Body of pancreas (tissue), 4 donors: ENCODE data around the gene ATP11A. TPM values are rescaled to one million over a fixed set of nuclear protein-coding genes. Genes with fewer than 3 reads are reported as not detected.
"Not testable (repeated sequence)": the region's sequence is repeated elsewhere in the genome, so short reads cannot be mapped to it uniquely, and the experiment has no call there.

Experiments used
- ATAC-seq: fragments of 150-250 bp; one replicate; pipeline ENCODE4 v1.9.1; 2016
- DNase-seq, 4 donors: peaks; one replicate each; pipeline ENCODE4 v3.0.0-alpha.2; 2019
- H3K27ac ChIP-seq, 4 donors: fragments of 200-600 bp; sonication (generic); 1 replicate in 3 of 4; 2 replicates in 1 of 4; pipeline versions ENCODE4 v1.5.1 to v1.6.1; 2016 to 2019; ENCODE audit warnings: mild to moderate bottlenecking in 1 of 4, mixed read lengths in 1 of 4, moderate library complexity in 1 of 4
- H3K27me3 ChIP-seq, 2 donors: fragments of 200-600 bp; sonication (generic); one replicate each; pipeline ENCODE4 v1.6.0; 2016; ENCODE audit warnings: mild to moderate bottlenecking in 1 of 2
- H3K36me3 ChIP-seq, 2 donors: fragments of 200-600 bp; sonication (generic); replicated peaks in 1 of 2; 2 replicates each; pipeline ENCODE4 v1.5.1; 2016; ENCODE audit warnings: low read depth in 2 of 2; ENCODE audit not compliant: insufficient read depth in 1 of 2
- H3K4me1 ChIP-seq: fragments of 200-600 bp; sonication (generic); one replicate; pipeline ENCODE4 v1.6.0; 2016
- H3K4me3 ChIP-seq, 2 donors: fragments of 200-600 bp; sonication (generic); 1 replicate in 1 of 2; 2 replicates in 1 of 2; pipeline ENCODE4 v1.5.1; 2016 to 2019
- H3K9me3 ChIP-seq, 3 donors: fragments of 200-600 bp; sonication (generic); 1 replicate in 2 of 3; 2 replicates in 1 of 3; pipeline ENCODE4 v1.5.1; 2016
- POLR2A ChIP-seq, 3 donors: fragments of 450-650 bp; IDR thresholded peaks; one replicate each; pipeline ENCODE4 v1.6.1; 2016; ENCODE audit warnings: antibody characterized with exemption in 3 of 3, mild to moderate bottlenecking in 2 of 3
- WGBS, 2 donors: methylation state at CpG; one replicate each; pipeline ENCODE4 v1.1.5; 2017; 5-methylcytosine and 5-hydroxymethylcytosine counted together
- intact Hi-C: fragments of 100-400 bp; cut with DNase I; formaldehyde crosslinking; loops from one replicate; pipeline ENCODE4 v1.15.1; 2023
- total RNA-seq, 2 donors: library from RNA; depleted of rRNA; stranded (reverse); fragments of >200 nt; gene quantifications; one replicate each; pipeline ENCODE4 v1.1.0, GENCODE V29; 2016
- TF ChIP-seq, protein P1 (sequence below), 7 experiments: fragments of 450-650 bp in 4 of 7; fragments of 200-600 bp in 3 of 7; sonication (generic) in 3 of 7; IDR thresholded peaks; one replicate each; pipeline ENCODE4 v1.5.1; 2016 to 2019; ENCODE audit warnings: antibody characterized with exemption in 7 of 7

ATP11A gene
- total RNA-seq, 2 donors from 2014 or later, result 24.1 to 33.9 TPM

GRCh38 chr13:112800057-112800456, 110.2 kb downstream of the ATP11A start:
- 88 to 100% methylated on average over 1 of the region's 1 CpG for WGBS, 2 donors
- no peak overlapping the region for H3K27ac ChIP-seq
- intact Hi-C loops, result no loop called here
- ATAC-seq (no peak), DNase-seq (no peak)
- TF ChIP-seq, protein P1, sequence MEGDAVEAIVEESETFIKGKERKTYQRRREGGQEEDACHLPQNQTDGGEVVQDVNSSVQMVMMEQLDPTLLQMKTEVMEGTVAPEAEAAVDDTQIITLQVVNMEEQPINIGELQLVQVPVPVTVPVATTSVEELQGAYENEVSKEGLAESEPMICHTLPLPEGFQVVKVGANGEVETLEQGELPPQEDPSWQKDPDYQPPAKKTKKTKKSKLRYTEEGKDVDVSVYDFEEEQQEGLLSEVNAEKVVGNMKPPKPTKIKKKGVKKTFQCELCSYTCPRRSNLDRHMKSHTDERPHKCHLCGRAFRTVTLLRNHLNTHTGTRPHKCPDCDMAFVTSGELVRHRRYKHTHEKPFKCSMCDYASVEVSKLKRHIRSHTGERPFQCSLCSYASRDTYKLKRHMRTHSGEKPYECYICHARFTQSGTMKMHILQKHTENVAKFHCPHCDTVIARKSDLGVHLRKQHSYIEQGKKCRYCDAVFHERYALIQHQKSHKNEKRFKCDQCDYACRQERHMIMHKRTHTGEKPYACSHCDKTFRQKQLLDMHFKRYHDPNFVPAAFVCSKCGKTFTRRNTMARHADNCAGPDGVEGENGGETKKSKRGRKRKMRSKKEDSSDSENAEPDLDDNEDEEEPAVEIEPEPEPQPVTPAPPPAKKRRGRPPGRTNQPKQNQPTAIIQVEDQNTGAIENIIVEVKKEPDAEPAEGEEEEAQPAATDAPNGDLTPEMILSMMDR (IDR thresholded peaks at IDR 0.05), result no peak
- TF ChIP-seq POLR2A (IDR thresholded peaks at IDR 0.05), result no peak
- no peaks in the 10 kb centered on the region for H3K36me3 ChIP-seq
- H3K4me1 ChIP-seq, result no peaks in the 10 kb centered on the region
- no peaks in the 10 kb centered on the region for H3K9me3 ChIP-seq
- H3K4me3 ChIP-seq, result no peak overlapping the region
- no peaks in the 10 kb centered on the region for H3K27me3 ChIP-seq

DNA sequence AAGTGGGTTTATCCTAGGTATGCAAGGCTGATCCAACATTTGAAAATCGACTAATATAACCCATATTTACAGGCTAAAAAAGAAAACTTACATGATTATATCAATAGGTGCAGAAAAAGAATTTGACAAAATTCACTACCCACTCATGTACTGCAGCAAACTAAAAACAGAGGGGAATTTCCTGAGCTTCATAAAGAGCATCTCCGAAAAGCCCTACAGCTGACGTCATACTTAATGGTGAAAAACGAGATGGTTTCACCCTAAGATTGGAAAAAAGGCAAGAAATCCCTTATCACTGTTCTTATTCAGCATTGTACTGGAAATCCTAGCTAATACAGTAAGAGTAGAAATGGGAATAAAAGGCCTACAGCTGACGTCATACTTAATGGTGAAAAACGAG, 111.0 kb downstream of the ATP11A start:
- H3K4me3 ChIP-seq, H3K36me3 ChIP-seq, H3K27me3 ChIP-seq, H3K4me1 ChIP-seq, ATAC-seq, intact Hi-C loops, H3K9me3 ChIP-seq, DNase-seq, H3K27ac ChIP-seq: not testable (repeated sequence)
- WGBS, 2 donors, result 86 to 95% methylated on average over 6 of the region's 6 CpGs

GRCh38 chr13:112802802-112803195, 113.0 kb downstream of the ATP11A start:
- Histone ChIP-seq H3K9me3 (no peaks in the 10 kb centered on the region), H3K27ac (no peak overlapping the region), H3K4me1 (no peaks in the 10 kb centered on the region), H3K36me3 (peaks cover 0 to 6% of the 10 kb centered on the region in 2 donors), H3K27me3 (no peaks in the 10 kb centered on the region), H3K4me3 (no peak overlapping the region)
- ATAC-seq (no peak), DNase-seq (no peak)
- no peak for TF ChIP-seq POLR2A (IDR thresholded peaks at IDR 0.05)
- TF ChIP-seq, protein P1 (IDR thresholded peaks at IDR 0.05), result no peak
- intact Hi-C loops, result no loop called here
- 89 to 94% methylated on average over 2 of the region's 2 CpGs for WGBS, 2 donors

DNA sequence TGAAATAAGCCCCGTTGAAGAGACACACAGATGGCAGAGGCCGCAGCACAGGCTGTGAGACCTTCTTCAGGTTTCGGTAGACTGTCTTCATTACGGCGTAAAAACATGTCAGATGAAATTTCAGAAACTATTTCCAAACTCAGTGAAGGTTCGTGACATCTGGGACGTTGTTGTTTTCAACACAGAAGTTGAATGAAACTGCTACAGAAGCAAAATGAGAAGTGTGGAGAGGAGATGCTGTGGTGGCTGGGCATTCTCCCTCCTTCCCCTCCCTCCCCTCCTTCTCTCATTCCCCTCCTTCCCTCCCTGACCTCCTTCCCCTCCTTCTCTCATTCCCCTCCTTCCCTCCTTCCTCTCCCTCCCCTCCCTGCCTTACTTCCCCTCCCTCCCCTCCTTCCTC, 113.6 kb downstream of the ATP11A start:
- no peaks in the 10 kb centered on the region for H3K27me3 ChIP-seq
- TF ChIP-seq, protein P1 (IDR thresholded peaks at IDR 0.05), result no peak
- no peak for TF ChIP-seq POLR2A (IDR thresholded peaks at IDR 0.05)
- ATAC-seq (no peak), DNase-seq (no peak)
- no peak overlapping the region for H3K4me3 ChIP-seq
- H3K27ac ChIP-seq, result no peak overlapping the region
- H3K36me3 ChIP-seq, result peaks cover 0 to 6% of the 10 kb centered on the region in 2 donors
- WGBS, 2 donors, result 80 to 94% methylated on average over 7 of the region's 7 CpGs
- no peaks in the 10 kb centered on the region for H3K4me1 ChIP-seq
- no peaks in the 10 kb centered on the region for H3K9me3 ChIP-seq
- intact Hi-C loops, result no loop called here

GRCh38 chr13:112804374-112804773, 114.5 kb downstream of the ATP11A start:
- no peaks in the 10 kb centered on the region for H3K4me1 ChIP-seq
- intact Hi-C loops, result no loop called here
- DNase-seq, result no peak
- H3K9me3 ChIP-seq, result no peaks in the 10 kb centered on the region
- WGBS, 2 donors, result 41 to 66% methylated on average over 5 of the region's 5 CpGs
- no peak overlapping the region for H3K27ac ChIP-seq
- peaks cover 0 to 7% of the 10 kb centered on the region in 2 donors for H3K36me3 ChIP-seq
- TF ChIP-seq POLR2A (IDR thresholded peaks at IDR 0.05), result no peak
- TF ChIP-seq, protein P1 (IDR thresholded peaks at IDR 0.05), result no peak
- no peaks in the 10 kb centered on the region for H3K27me3 ChIP-seq
- H3K4me3 ChIP-seq, result no peak overlapping the region
- no peak for ATAC-seq
